ENCODE data around the gene SEC61A2.

Gene SEC61A2

DNA sequence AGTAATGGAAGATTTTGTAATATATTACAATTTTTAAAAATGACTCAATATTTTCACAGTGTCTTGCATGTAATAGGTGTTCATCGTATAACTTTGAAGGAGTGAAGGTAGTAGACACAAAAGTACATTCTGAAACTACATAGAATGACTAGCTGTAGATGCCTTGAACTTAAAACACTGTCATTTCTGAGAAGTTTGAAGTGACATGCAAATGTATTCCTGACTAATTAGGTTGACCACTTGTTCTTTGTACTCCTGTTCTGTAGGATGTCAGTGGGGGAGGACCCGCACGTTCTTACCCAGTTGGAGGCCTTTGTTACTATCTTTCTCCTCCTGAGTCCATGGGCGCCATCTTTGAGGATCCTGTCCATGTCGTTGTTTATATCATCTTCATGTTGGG lies 31.2 kb downstream of the SEC61A2 start:
- TF ChIP-seq EZH2phosphoT487 (IDR thresholded peaks at IDR 0.05; ENCODE audit: low read length) = no peak
- TF ChIP-seq, protein P1, sequence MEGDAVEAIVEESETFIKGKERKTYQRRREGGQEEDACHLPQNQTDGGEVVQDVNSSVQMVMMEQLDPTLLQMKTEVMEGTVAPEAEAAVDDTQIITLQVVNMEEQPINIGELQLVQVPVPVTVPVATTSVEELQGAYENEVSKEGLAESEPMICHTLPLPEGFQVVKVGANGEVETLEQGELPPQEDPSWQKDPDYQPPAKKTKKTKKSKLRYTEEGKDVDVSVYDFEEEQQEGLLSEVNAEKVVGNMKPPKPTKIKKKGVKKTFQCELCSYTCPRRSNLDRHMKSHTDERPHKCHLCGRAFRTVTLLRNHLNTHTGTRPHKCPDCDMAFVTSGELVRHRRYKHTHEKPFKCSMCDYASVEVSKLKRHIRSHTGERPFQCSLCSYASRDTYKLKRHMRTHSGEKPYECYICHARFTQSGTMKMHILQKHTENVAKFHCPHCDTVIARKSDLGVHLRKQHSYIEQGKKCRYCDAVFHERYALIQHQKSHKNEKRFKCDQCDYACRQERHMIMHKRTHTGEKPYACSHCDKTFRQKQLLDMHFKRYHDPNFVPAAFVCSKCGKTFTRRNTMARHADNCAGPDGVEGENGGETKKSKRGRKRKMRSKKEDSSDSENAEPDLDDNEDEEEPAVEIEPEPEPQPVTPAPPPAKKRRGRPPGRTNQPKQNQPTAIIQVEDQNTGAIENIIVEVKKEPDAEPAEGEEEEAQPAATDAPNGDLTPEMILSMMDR (IDR thresholded peaks at IDR 0.05; ENCODE audit: low read length) = no peak
- no peak for TF ChIP-seq EZH2 (optimal IDR thresholded peaks at IDR 0.05; ENCODE audit: low read depth, low read length)
- Histone ChIP-seq H3K4me1 (ENCODE audit: low read length) (no peaks in the 10 kb centered on the region), H3K27me3 (replicated peaks; ENCODE audit: insufficient read depth, low read length) (no peaks in the 10 kb centered on the region), H3F3A (ENCODE audit: insufficient read depth, low read length) (no peaks in the 10 kb centered on the region), H3K9me3 (replicated peaks; ENCODE audit: insufficient read depth, low read length) (no peaks in the 10 kb centered on the region), H3K27ac (ENCODE audit: low read length) (no peak overlapping the region), H3K79me2 (ENCODE audit: low read length) (no peaks in the 10 kb centered on the region), H3K4me3 (ENCODE audit: low read length) (no peak overlapping the region), H4K20me1 (ENCODE audit: insufficient read depth, low read length) (no peaks in the 10 kb centered on the region), H3K9me2 (replicated peaks; ENCODE audit: insufficient read depth, low read length) (no peaks in the 10 kb centered on the region), H2AFZ (ENCODE audit: low read length) (no peak overlapping the region), H3K36me3 (replicated peaks; ENCODE audit: insufficient read depth, low read length) (no peaks in the 10 kb centered on the region), H3K4me2 (ENCODE audit: low read depth, low read length) (no peak overlapping the region), H3K9ac (ENCODE audit: low read length) (no peak overlapping the region)
- no peak for DNase-seq

DNA sequence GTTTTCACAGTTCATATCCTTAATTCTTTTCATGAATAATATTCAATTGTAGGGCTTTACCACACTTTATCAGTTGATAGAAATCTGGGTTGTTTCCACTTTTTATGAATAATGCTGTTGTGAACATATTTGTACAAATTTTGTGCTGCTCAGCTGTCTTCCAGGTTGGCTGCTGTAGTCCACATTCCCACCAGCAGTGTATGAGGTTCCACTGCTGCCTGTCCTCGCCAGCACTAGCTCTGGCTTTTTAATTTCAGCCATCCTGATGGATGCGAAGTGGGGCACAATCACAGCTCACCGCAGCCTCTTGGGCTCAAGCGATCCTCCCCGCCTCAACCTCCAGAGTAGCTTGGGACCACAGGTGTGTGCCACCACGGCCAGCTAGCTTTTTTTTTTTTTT lies 33.5 kb downstream of the SEC61A2 start:
- no peaks in the 10 kb centered on the region for H4K20me1 ChIP-seq (ENCODE audit: insufficient read depth, low read length)

DNA sequence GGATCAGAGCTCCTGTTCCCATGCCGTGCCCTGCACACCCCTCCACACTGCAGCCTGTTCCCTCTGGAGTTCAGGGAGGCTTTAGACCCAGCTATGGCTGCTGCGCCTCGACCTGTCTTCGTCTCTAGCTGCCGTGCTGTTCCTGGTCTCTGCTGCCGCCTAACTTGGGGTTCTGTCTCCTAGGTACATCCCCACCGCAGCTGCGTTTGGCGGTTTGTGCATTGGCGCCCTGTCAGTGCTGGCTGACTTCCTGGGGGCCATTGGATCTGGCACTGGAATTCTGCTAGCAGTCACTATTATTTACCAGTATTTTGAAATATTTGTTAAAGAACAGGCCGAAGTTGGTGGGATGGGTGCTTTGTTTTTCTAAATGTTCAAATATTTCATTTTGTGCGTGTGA lies 34.6 kb downstream of the SEC61A2 start:
- Histone ChIP-seq H3K9me3 (replicated peaks; ENCODE audit: insufficient read depth, low read length) (no peaks in the 10 kb centered on the region), H3K4me1 (ENCODE audit: low read length) (no peaks in the 10 kb centered on the region), H3K36me3 (replicated peaks; ENCODE audit: insufficient read depth, low read length) (no peaks in the 10 kb centered on the region), H3K4me3 (ENCODE audit: low read length) (no peak overlapping the region), H3K4me2 (ENCODE audit: low read depth, low read length) (no peak overlapping the region), H3K9ac (ENCODE audit: low read length) (no peak overlapping the region), H3K27me3 (replicated peaks; ENCODE audit: insufficient read depth, low read length) (no peaks in the 10 kb centered on the region), H3F3A (ENCODE audit: insufficient read depth, low read length) (no peaks in the 10 kb centered on the region), H3K27ac (ENCODE audit: low read length) (no peak overlapping the region), H2AFZ (ENCODE audit: low read length) (no peak overlapping the region), H3K79me2 (ENCODE audit: low read length) (no peaks in the 10 kb centered on the region), H3K9me2 (replicated peaks; ENCODE audit: insufficient read depth, low read length) (no peaks in the 10 kb centered on the region), H4K20me1 (ENCODE audit: insufficient read depth, low read length) (no peaks in the 10 kb centered on the region)
- TF ChIP-seq, protein P1 (IDR thresholded peaks at IDR 0.05; ENCODE audit: low read length) = no peak
- TF ChIP-seq EZH2 (optimal IDR thresholded peaks at IDR 0.05; ENCODE audit: low read depth, low read length) (no peak), EZH2phosphoT487 (IDR thresholded peaks at IDR 0.05; ENCODE audit: low read length) (no peak)
- DNase-seq = no peak

More for the DNA sequence above, 33.5 kb downstream of the SEC61A2 start:
- H2AFZ ChIP-seq (ENCODE audit: low read length) = no peak overlapping the region
- H3K9me2 ChIP-seq (replicated peaks; ENCODE audit: insufficient read depth, low read length) = no peaks in the 10 kb centered on the region
- no peak overlapping the region for H3K4me3 ChIP-seq (ENCODE audit: low read length)
- no peak for TF ChIP-seq EZH2phosphoT487 (IDR thresholded peaks at IDR 0.05; ENCODE audit: low read length)
- no peak for TF ChIP-seq EZH2 (optimal IDR thresholded peaks at IDR 0.05; ENCODE audit: low read depth, low read length)
- TF ChIP-seq, protein P1 (IDR thresholded peaks at IDR 0.05; ENCODE audit: low read length) = no peak
- no peaks in the 10 kb centered on the region for H3K36me3 ChIP-seq (replicated peaks; ENCODE audit: insufficient read depth, low read length)
- DNase-seq = no peak
- H3K4me1 ChIP-seq (ENCODE audit: low read length) = no peaks in the 10 kb centered on the region
- no peaks in the 10 kb centered on the region for H3F3A ChIP-seq (ENCODE audit: insufficient read depth, low read length)
- no peak overlapping the region for H3K4me2 ChIP-seq (ENCODE audit: low read depth, low read length)
- H3K9me3 ChIP-seq (replicated peaks; ENCODE audit: insufficient read depth, low read length) = no peaks in the 10 kb centered on the region
- no peaks in the 10 kb centered on the region for H3K79me2 ChIP-seq (ENCODE audit: low read length)
- no peak overlapping the region for H3K27ac ChIP-seq (ENCODE audit: low read length)
- no peak overlapping the region for H3K9ac ChIP-seq (ENCODE audit: low read length)
- no peaks in the 10 kb centered on the region for H3K27me3 ChIP-seq (replicated peaks; ENCODE audit: insufficient read depth, low read length)

Data from MM.1S (cell line).